Purkinje cell (primary cell): ENCODE measurements around the gene MAGOHB. TPM values are rescaled to one million over a fixed set of nuclear protein-coding genes. Genes with fewer than 3 reads are reported as not detected.

Experiments used
- polyA plus RNA-seq: library from polyadenylated mRNA; unstranded; fragments of >200 nt; fragmentation: Nextera tagmentation; gene quantifications from 2 replicates; pipeline ENCODE4 v1.2.1, GENCODE V29; 2014

Gene MAGOHB
- 54.1 and 67.0 TPM in 2 replicates for polyA plus RNA-seq

DNA sequence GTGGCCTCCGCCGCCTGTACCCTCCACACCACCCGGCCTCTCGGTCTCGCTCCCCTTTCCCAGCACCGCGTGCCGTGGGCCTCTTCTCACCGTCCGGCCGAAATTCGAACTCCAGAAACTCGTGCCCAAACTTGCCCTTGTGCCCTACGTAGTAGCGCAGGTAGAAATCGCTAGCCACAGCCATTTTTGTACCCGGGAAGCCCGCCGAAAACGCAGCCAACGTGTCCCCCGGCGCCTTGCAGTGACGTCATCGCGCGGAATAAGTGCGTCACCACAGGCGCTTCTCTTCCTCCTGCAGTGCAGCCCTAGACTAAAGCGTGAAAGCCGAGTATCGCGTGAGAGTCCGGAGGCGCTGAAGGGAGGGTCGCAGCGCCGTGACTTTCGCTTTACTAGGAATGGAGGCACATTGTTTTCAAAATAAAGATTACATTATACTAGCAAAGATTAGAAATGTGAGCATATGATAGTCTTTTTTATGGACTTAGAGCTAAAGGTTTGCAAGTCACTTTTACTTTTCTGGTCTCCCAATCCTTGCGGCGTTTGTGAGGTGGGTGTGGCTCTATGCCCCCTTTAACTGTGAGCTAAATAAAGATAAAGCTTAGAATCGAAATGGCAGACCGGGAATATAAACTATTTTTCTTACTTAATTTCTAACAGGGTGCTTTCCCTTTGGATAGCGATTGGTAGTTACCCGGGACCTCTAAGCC is at the start of gene MAGOHB:
Gene MAGOHB (minus strand): TSS at position 261 of the 707 bp plus-strand sequence. CDS start 77 bp downstream, at position 184.

Other genes starting within 250 kb of the MAGOHB start
- not detected in 2 replicates for gene KLRK1, start 223.6 kb downstream of the MAGOHB start, polyA plus RNA-seq
- 1.4 TPM in 1 of 2 replicates, not detected in the other for gene KLRC4, start 203.9 kb downstream of the MAGOHB start, polyA plus RNA-seq
- 0.95 TPM in 1 of 2 replicates, not detected in the other for gene KLRC3, start 193.0 kb downstream of the MAGOHB start, polyA plus RNA-seq
- 0.48 and 5.5 TPM in 2 replicates for gene KLRC2, start 177.6 kb downstream of the MAGOHB start, polyA plus RNA-seq
- 0.35 TPM in 1 of 2 replicates, not detected in the other for gene KLRC1, start 160.2 kb downstream of the MAGOHB start, polyA plus RNA-seq
- 0.67 TPM in 1 of 2 replicates, not detected in the other for gene EIF2S3B, start 107.7 kb downstream of the MAGOHB start, polyA plus RNA-seq
- 0.50 TPM in 1 of 2 replicates, not detected in the other for gene STYK1, start 60.4 kb upstream of the MAGOHB start, polyA plus RNA-seq
- gene YBX3, start 109.7 kb upstream of the MAGOHB start, polyA plus RNA-seq: 1.5 and 2.4 TPM in 2 replicates
- gene TAS2R7, start 189.0 kb upstream of the MAGOHB start, polyA plus RNA-seq: 0.30 TPM in 1 of 2 replicates, not detected in the other
- not detected in 2 replicates for gene TAS2R8, start 193.7 kb upstream of the MAGOHB start, polyA plus RNA-seq
- gene TAS2R9, start 196.6 kb upstream of the MAGOHB start, polyA plus RNA-seq: not detected in 2 replicates
- gene TAS2R10, start 212.7 kb upstream of the MAGOHB start, polyA plus RNA-seq: 3.4 and 4.6 TPM in 2 replicates
- 17.7 and 22.1 TPM in 2 replicates for gene PRR4, start 235.9 kb upstream of the MAGOHB start, polyA plus RNA-seq